Right lobe of liver (tissue), 4 donors: ENCODE measurements around the gene ULBP3.

Experiments
- POLR2A ChIP-seq: fragments of 450-650 bp; IDR thresholded peaks from one replicate; pipeline ENCODE4 v1.6.1; 2017; ENCODE audit warnings: antibody characterized with exemption, mild to moderate bottlenecking
- TF ChIP-seq, protein P1 (sequence below), 4 donors: fragments of 200-600 bp in 3 of 4; fragments of 450-650 bp in 1 of 4; IDR thresholded peaks; one replicate each; pipeline versions ENCODE4 v1.5.1 to v1.8.0; 2016 to 2022; ENCODE audit warnings: antibody characterized with exemption in 4 of 4, mild to moderate bottlenecking in 2 of 4
- donor health status: DM: no; HTN: no; CAD: no.
- donor health status: DM: no; HTN: no; CAD: no.
- donor health status: DM: no; HTN: yes; CAD: no.

DNA sequence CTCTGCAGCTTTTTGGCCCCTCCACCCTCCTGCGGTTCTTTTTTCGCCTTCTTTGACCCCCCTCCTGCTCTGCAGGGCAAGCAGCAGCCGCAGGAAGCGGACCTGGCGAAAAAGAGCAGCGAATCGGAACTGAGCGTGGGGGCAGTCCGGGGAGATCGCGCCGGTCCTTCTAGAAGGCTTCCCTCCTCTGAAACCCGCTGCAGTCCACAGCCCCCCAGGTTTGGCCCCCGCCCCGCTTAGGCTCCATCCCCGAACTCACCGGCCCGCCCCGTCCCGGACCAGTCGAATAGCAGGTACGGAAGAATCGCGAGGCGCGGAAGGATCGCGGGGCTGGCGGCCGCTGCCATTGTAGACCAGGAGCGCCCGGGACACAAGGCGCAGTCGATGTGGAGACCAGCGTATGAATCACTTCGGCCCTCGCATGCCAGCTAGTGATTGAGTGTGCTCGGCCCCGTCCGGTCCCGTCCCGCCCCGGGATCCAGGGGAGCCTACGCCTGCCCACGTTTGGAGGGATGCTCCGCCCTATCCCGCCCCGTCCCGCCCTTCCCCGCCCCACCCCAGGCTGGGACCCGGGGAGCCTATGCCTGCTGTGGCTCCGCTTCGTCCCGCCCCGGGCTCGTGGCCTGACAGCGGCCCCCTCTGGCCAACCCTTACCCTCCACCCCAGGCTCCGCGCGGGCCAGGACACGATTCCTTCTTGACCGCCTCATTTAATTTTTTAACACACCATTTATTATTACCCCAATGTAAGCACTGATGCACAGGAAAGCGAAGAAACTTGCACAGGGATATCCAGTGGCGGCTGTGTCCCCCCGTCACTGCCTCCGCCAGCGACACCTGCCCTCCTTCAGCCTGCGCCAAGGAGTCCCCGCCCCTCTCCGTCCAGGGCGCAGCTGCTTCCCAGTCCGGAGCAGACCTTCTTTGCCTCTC lies at the start of gene ULBP3:
- TF ChIP-seq, protein P1, sequence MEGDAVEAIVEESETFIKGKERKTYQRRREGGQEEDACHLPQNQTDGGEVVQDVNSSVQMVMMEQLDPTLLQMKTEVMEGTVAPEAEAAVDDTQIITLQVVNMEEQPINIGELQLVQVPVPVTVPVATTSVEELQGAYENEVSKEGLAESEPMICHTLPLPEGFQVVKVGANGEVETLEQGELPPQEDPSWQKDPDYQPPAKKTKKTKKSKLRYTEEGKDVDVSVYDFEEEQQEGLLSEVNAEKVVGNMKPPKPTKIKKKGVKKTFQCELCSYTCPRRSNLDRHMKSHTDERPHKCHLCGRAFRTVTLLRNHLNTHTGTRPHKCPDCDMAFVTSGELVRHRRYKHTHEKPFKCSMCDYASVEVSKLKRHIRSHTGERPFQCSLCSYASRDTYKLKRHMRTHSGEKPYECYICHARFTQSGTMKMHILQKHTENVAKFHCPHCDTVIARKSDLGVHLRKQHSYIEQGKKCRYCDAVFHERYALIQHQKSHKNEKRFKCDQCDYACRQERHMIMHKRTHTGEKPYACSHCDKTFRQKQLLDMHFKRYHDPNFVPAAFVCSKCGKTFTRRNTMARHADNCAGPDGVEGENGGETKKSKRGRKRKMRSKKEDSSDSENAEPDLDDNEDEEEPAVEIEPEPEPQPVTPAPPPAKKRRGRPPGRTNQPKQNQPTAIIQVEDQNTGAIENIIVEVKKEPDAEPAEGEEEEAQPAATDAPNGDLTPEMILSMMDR (IDR thresholded peaks at IDR 0.05): peak; percentile 26 to 52 (median 50)
- peak; percentile 70 for TF ChIP-seq POLR2A
